Prostate gland (tissue), 2 donors: ENCODE results near the gene SZRD1. TPM values are rescaled to one million over a fixed set of nuclear protein-coding genes. Genes with fewer than 3 reads are reported as not detected.

Experiments used
- DNase-seq: peaks from one replicate; pipeline ENCODE4 v3.0.0-alpha.2; 2019; ENCODE audit warnings: low spot score
- H3K27ac ChIP-seq, 2 donors: fragments of 200-600 bp; sonication (generic); 2 replicates each; pipeline ENCODE4 v1.5.1; 2017 to 2019
- H3K27me3 ChIP-seq: fragments of 200-600 bp; sonication (generic); replicated peaks from 2 replicates; pipeline ENCODE4 v1.5.1; 2019; ENCODE audit not compliant: insufficient read depth
- H3K36me3 ChIP-seq, 2 donors: fragments of 200-600 bp; sonication (generic); 1 replicate in 1 of 2; 2 replicates in 1 of 2; pipeline versions ENCODE4 v1.5.1 to v1.8.1; 2017 to 2019
- H3K4me1 ChIP-seq: fragments of 200-600 bp; sonication (generic); replicated peaks from 2 replicates; pipeline ENCODE4 v1.5.1; 2019
- H3K4me3 ChIP-seq, 2 donors: fragments of 200-600 bp; sonication (generic); 2 replicates each; pipeline ENCODE4 v1.5.1; 2017 to 2019
- H3K9me3 ChIP-seq: fragments of 200-600 bp; sonication (generic); 2 replicates; pipeline ENCODE4 v1.5.1; 2017
- POLR2A ChIP-seq: fragments of 450-650 bp; IDR thresholded peaks from one replicate; pipeline ENCODE4 v1.6.1; 2016; ENCODE audit warnings: antibody characterized with exemption, mild to moderate bottlenecking
- POLR2AphosphoS5 ChIP-seq: sonication (generic); formaldehyde crosslinking; IDR thresholded peaks from one replicate; pipeline ENCODE4 v1.6.1; 2017; ENCODE audit warnings: antibody characterized with exemption
- WGBS: methylation state at CpG from one replicate; pipeline ENCODE4 v1.1.5; 2018; 5-methylcytosine and 5-hydroxymethylcytosine counted together
- intact Hi-C: fragments of 100-400 bp; cut with DNase I; formaldehyde crosslinking; loops from one replicate; pipeline ENCODE4 v1.14.2; 2022
- total RNA-seq, 2 donors: library from RNA; depleted of rRNA; stranded (reverse); fragments of >200 nt; gene quantifications; one replicate each; pipeline ENCODE4 v1.1.0, GENCODE V29; 2016
- TF ChIP-seq, protein P1 (sequence below), 4 experiments: fragments of 200-600 bp in 2 of 4; fragments of 450-650 bp in 2 of 4; sonication (generic) in 2 of 4; IDR thresholded peaks; 1 replicate in 3 of 4; 2 replicates in 1 of 4; pipeline ENCODE4 v1.5.1; 2016 to 2019; ENCODE audit warnings: antibody characterized with exemption in 4 of 4, mild to moderate bottlenecking in 2 of 4, moderate library complexity in 2 of 4

The SZRD1 gene
- total RNA-seq, 2 donors from 2014 or later = 64.8 to 78.6 TPM

DNA sequence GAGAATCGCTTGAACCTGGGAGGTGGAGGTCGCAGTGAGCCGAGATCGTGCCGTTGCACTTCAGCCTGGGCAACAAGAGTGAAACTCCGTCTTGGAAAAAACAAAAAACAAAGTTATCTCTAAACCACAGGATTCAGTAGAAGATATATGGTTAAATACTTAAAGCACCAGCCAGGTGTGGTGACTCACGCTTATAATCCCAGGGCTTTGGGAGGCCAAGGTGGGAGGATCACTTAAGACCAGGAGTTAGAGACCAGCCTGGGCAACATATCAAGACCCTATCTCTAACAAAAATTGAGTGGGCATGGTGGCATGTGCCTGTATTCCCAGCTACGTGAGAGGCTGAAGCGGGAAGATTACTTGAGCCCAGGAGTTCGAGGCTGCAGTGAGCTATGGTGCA is 79.1 kb downstream of the SZRD1 start:
- 88% methylated on average over 10 of the region's 10 CpGs for WGBS
- Histone ChIP-seq H3K9me3 (no peaks in the 10 kb centered on the region), H3K36me3 (peaks cover 9 to 12% of the 10 kb centered on the region in 2 donors), H3K27me3 (no peaks in the 10 kb centered on the region), H3K4me3 (no peak overlapping the region), H3K4me1 (peaks cover 4% of the 10 kb centered on the region), H3K27ac (no peak overlapping the region)
- no peak for DNase-seq
- TF ChIP-seq POLR2AphosphoS5 = no peak
- TF ChIP-seq, protein P1, sequence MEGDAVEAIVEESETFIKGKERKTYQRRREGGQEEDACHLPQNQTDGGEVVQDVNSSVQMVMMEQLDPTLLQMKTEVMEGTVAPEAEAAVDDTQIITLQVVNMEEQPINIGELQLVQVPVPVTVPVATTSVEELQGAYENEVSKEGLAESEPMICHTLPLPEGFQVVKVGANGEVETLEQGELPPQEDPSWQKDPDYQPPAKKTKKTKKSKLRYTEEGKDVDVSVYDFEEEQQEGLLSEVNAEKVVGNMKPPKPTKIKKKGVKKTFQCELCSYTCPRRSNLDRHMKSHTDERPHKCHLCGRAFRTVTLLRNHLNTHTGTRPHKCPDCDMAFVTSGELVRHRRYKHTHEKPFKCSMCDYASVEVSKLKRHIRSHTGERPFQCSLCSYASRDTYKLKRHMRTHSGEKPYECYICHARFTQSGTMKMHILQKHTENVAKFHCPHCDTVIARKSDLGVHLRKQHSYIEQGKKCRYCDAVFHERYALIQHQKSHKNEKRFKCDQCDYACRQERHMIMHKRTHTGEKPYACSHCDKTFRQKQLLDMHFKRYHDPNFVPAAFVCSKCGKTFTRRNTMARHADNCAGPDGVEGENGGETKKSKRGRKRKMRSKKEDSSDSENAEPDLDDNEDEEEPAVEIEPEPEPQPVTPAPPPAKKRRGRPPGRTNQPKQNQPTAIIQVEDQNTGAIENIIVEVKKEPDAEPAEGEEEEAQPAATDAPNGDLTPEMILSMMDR (IDR thresholded peaks at IDR 0.05) = no peak
- no peak for TF ChIP-seq POLR2A
- intact Hi-C loops = no loop called here

DNA sequence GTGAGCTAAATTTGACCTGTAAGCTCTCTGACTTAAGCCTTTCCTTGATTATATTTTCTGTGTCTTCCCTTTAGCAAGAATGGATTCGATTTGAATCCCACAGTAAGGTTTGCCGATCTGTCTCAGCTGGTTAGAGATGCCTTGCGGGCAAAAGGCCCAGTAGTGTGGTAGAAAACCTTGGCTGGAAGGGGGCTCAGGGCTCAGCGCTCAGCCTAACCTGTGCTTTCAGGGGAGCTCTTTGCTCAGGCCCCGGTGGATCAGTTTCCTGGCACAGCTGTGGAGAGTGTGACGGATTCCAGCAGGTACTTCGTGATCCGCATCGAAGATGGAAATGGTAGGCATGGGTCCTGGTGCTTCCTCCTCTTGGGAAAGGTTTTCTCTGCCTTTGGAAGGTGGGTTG is 80.6 kb downstream of the SZRD1 start:
- Histone ChIP-seq H3K27me3 (no peaks in the 10 kb centered on the region), H3K4me3 (no peak overlapping the region), H3K4me1 (no peaks in the 10 kb centered on the region), H3K9me3 (no peaks in the 10 kb centered on the region), H3K36me3 (peaks cover 12 to 20% of the 10 kb centered on the region in 2 donors), H3K27ac (no peak overlapping the region)
- DNase-seq = no peak
- intact Hi-C loops = no loop called here
- 92% methylated on average over 9 of the region's 9 CpGs for WGBS
- TF ChIP-seq POLR2A = no peak
- TF ChIP-seq, protein P1 (IDR thresholded peaks at IDR 0.05) = no peak
- no peak for TF ChIP-seq POLR2AphosphoS5

Other genes with a start within 250 kb of the SZRD1 start
- gene EPHA2, start 211.2 kb upstream of the SZRD1 start, total RNA-seq = 10 to 100 TPM; 14.8 to 17.7 TPM
- 10 to 100 TPM; 13.1 to 18.8 TPM for gene ARHGEF19, start 154.6 kb upstream of the SZRD1 start, total RNA-seq
- 10 to 100 TPM in 1 of 2 donors, 1 to 10 TPM in 1; 5.5 to 12.9 TPM for gene CPLANE2, start 130.1 kb upstream of the SZRD1 start, total RNA-seq
- 10 to 100 TPM; 26.6 to 52.6 TPM for gene FBXO42, start 14.8 kb upstream of the SZRD1 start, total RNA-seq
- gene SPATA21, start 70.2 kb downstream of the SZRD1 start, total RNA-seq = not detected
- 100 to 1,000 TPM in 1 of 2 donors, 10 to 100 TPM in 1; 43.7 to 106 TPM for gene NECAP2, start 73.5 kb downstream of the SZRD1 start, total RNA-seq
- gene RNU1-1, start 147.0 kb downstream of the SZRD1 start, total RNA-seq = under 1 TPM; under 0.01 TPM
- 10 to 100 TPM; 29.9 to 58.6 TPM for gene NBPF1, start 246.3 kb downstream of the SZRD1 start, total RNA-seq